Measurements from ENCODE around the gene JMJD1C.

DNA sequence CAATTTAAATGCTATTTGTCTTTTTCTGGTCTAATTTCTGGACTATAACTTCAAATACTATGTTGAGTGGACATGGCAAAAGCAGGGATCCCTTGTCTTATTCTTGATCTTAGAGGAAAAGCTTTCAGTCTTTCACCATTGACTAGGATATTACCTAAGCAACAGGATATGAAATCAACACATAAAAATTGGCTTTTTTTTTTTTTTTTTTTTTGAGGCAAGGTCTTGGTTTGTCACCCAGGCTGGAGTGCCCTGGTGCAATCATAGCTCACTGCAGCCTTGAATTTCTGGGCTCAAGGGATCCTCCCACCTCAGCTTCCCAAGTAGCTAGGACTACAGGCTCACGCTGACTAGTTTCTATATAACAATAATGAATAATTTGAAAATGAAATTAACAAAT lies 90.8 kb downstream of the JMJD1C start:
- TF ChIP-seq CTCF (IDR thresholded peaks at IDR 0.05) = no peak
- no peak for TF ChIP-seq EZH2phosphoT487 (IDR thresholded peaks at IDR 0.05)
